AG08396 (cell line): ENCODE results near the gene TUT1.
"Not testable (repeated sequence)": the region's sequence is repeated elsewhere in the genome, so short reads cannot be mapped to it uniquely, and the experiment has no call there.

Experiments used
- DNase-seq: peaks from one replicate; pipeline ENCODE4 v3.0.0; 2012; ENCODE audit warnings: low spot score, mixed read lengths

TUT1 gene

DNA sequence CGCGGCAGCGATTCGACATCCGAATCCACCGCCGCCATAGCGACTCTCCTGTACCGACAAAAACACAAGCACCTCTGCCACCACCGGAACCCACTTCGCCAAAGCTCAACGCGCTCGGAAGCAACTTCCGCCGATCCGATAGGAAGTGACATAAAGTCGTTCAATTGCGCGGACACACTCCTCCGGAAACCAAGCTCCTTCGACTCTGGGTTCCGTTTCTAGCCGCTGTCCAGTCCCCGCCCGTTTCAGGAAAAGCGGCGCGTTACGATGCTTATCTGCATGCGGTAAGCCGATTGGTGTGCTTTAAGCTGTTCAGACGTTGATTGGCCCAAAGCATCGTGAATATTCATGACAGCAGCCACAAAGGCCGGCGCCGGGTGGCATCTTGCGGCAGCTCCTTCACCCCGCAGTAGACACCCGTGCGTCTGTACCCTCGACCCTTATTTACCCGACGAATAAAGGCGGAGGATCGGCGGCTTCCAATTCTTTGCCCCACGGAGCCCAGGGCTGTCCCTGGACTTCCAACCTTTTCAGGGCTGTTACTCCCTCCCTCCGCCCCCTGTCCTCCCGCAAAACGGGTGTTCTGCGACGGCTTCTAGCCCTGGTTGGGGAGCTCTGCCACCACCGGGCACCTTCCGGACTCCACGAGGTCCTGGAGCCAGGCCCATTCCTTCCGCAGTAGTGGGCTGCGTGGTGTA lies at the start of gene TUT1:
Gene TUT1 (minus strand): TSS at position 76 of the 698 bp plus-strand sequence. CDS start 38 bp downstream, at position 38.
- peak; percentile 90 for DNase-seq

GRCh38 chr11:62632492-62632891 lies 41.2 kb upstream of the TUT1 start:
- no peak for DNase-seq

GRCh38 chr11:62627713-62628112 lies 36.4 kb upstream of the TUT1 start:
- no peak for DNase-seq

GRCh38 chr11:62622476-62623089 lies 31.3 kb upstream of the TUT1 start:
- no peak for DNase-seq

DNA sequence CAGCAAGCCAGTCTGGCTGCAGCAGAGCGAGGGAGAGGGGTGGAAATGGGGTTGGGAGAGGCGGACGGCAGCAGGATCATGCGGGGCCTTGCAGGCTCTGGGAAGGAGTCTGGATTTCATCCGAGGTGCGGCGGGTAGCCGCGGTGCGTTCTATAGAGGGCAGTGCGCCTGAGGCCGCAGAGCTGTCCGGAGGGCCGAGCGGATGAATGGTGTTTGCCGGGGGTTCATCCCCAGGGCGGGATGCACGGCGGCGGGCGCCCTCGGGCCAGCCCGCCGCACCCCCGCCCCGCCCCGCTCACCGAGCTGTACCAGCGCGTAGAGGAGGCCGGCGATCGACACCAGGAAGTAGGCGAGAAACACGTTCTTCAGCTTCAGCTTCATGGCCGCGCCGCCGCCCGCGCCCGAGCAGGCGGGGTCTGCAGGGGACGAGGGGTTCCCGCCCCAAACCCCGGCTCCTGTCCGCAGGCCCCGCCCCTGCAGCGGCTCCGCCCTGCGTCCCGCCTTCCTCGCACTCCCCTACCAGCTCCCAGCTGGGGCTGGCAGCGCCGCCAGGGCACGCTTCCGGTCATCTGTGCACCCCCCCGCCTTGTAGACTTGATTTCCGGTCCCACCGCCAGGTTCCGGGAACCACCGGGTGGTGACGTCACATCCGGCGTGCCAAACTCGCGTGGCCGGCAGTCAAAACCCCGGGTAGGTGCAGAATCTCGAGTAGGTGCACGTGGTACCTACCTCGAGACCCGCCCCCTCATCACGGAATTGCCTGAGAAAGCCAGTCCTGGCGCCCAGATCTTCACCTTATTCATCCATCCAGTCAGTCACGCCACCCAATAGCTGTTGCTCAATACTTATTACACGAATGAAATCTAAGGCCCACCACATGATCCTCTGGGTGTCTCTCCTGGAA lies 30.5 kb upstream of the TUT1 start, which contains the start of gene B3GAT3:
Gene B3GAT3 (minus strand): TSS at position 420 of the 904 bp plus-strand sequence. CDS start 39 bp downstream, at position 381.
- DNase-seq: peak; percentile 99

DNA sequence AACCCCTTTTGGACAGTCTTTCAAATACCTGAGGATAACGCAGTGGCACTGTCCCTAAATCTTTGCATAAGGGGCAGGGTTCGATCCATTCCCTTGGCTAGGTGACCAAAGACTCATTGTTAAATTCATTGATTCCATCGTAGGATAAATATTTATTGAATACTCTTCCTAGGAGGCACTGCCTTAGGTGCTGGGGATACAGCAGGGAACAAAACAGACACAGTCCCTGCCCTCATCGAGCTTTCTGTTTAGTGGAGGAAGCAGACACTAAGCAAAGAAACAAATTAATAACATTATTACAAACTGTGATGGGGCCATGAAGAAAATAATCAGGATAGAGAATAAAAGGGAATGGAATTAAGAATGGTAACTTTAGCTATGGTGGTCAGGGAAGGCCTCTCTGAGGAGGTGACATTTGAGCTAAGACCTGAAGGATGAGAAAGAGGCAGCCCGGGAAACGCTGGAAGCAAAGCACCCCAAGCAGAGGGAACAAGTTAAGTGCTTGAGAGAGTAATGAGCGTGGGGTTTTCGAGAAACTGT lies 29.8 kb upstream of the TUT1 start:
- DNase-seq: no peak

DNA sequence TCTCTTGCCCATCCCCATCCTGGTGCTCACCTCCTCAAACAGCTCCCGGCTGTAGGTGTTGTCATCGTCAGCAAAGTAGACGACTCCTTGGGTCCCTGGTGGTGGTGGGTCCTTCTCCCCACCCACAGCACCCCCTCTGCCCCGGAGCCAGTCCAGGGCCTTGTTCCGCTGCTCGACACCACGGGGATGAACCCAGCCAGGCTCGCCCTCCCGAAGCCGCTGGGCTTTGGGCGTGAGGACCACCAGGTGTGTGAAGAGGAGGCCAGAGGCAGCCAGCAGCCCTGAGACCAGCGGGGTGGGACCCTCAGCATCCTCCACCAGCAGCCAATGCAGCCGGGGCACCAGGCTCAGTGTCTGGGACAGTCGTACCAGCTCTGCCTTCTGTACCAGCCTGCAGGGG lies 25.6 kb upstream of the TUT1 start:
- DNase-seq: not testable (repeated sequence)

- no peak for DNase-seq
Measured at GRCh38 chr11:62615521-62615920, 24.2 kb upstream of the TUT1 start.

DNA sequence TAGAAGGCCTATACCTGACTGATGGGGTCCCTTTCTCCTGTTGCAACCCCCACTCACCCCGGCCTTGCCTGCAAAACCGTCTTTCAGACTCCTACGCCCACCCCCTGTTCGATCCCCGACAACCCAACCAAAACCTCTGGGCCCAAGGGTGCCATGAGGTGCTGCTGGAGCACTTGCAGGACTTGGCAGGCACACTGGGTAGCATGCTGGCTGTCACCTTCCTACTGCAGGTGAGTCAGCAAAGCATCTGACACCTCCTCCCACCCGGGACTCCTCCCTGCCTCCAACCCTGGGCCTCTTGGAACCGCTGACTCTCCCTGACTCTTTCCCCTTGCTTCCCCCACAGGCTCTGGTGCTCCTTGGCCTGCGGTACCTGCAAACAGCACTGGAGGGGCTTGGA lies 23.0 kb upstream of the TUT1 start:
- no peak for DNase-seq

DNA sequence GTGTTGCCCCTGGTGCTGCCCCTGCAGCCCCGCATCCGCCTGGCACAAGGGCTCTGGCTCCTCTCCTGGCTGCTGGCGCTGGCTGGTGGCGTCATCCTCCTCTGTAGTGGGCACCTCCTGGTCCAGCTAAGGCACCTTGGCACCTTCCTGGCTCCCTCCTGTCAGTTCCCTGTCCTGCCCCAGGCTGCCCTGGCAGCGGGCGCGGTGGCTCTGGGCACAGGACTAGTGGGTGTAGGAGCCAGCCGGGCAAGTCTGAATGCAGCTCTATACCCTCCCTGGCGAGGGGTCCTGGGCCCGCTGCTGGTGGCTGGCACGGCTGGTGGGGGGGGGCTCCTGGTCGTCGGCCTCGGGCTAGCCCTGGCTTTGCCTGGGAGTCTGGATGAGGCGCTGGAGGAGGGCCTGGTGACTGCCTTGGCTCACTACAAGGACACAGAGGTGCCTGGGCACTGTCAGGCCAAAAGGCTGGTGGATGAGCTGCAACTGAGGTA lies 22.0 kb upstream of the TUT1 start:
- DNase-seq: no peak

DNA sequence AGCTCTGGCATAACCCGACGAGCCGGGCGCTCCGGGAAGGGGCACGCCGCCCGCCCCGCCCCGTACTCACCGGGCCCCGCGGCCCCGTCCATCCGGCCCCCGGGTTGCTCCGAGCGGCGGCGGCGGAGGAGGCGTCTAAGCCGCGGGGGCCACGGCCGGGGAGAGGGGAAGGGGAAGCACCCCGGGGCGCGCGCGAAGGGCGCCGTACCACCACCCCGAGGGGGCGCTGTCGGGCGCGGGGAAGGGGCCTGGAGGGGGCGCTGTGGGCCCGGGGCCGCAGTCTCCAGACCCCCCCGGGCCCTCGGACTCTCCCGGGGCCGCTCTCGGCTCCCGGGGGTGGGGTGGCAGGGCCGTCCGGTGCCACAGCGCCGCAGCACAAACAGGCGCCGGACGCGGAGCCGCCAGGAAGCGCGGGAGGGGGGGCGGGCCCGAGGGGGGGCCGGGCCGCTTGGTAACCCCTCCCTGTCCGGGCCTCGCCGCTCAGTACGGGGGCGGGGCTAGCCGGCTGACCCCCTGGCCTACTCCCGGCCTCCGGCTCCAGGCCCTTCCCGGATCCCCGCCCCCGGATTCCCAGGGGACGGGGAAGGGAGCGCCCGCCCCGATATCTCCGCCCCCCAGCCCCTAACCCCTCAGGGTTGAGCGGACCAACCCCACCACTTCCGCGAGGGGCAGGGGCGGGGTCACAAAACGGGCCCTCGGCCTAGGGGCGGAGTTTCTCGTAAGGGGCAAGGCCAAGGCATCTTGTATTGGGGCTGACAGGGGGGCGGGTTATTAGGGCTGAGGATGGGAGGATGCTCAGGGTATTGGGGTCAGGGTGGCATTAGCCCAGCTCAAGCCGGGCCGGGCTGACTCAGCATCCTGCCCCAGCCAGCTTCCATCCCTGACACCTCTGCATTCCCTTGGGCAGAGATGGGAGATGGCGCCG lies 21.3 kb upstream of the TUT1 start, which contains the start of the genes EML3 and ROM1:
Gene EML3 (minus strand): TSS at position 410 of the 925 bp plus-strand sequence. CDS start 318 bp downstream, at position 92.
Gene ROM1 (plus strand): TSS at position 892 of the 925 bp plus-strand sequence. CDS start 25 bp downstream, at position 917.
- DNase-seq: peak; percentile 93

GRCh38 chr11:62611705-62612365 lies 20.5 kb upstream of the TUT1 start:
- DNase-seq: peak; percentile 76

GRCh38 chr11:62610814-62611704 lies 19.7 kb upstream of the TUT1 start:
- no peak for DNase-seq

DNA sequence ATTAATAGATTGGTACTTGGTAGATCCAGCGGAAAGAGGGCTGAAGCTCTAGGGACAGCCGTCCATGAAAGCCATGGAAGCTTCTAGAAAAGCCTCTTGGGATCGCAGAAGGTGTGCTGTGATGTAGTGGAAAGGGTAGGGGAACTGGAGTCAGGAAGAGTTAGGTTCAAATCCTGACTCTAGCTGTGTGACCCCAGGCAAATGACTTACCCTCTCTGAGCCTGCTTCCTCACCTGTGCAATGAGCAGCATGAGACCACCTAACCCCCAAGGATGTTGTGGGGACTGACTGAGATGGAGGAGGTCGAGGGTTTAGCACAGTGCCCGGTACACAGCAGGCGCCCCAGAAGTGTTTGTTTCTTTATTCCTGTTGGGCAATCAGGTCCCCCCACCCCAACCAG lies 19.1 kb upstream of the TUT1 start:
- no peak for DNase-seq

- no peak for DNase-seq
Measured at GRCh38 chr11:62608776-62609175, 17.5 kb upstream of the TUT1 start.

- no peak for DNase-seq
Measured at GRCh38 chr11:62607714-62608113, 16.4 kb upstream of the TUT1 start.

DNA sequence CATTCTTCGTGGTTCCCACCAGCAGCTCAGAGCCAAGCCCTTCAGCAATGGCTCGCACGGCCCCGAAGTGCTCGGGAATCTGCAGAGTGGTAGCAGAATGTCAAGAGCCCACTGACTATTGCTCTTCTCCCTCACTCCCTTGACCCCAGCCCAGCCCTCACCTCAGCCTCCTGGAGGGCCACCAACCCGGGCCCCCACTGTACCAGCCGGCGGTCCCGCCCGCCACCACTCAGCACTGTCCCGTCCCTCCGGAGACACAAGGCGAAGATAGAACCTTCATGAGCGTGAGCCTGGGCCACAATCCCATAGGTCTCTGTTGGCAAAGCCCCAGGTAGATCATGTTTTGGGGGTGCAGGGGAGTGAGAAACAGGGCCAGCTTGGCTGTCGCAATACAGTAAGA lies 14.6 kb upstream of the TUT1 start:
- no peak for DNase-seq

DNA sequence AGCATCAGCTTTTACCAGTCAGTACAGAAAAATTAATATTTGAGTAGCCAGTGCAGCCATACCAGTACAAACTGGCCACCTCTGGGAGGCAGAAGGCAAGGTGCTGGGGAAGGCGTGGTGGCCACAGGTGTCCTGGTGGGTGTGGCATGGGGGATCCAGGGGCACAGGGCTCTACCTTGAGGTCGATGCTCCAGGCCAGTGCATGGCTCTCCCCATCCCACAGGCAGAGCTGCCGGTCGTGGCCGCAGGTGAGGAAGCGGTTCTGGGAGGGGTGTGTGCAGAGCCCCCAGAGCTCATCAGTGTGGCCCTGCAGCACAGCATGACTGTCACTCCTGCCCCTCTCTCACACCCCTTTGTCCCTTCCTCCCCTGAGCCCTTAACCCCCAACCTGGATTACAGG lies 14.1 kb upstream of the TUT1 start:
- no peak for DNase-seq

GRCh38 chr11:62604460-62605120 lies 13.3 kb upstream of the TUT1 start:
- DNase-seq: no peak
